ENCODE results near the gene KRT36. TPM values are rescaled to one million over a fixed set of nuclear protein-coding genes. Genes with fewer than 3 reads are reported as not detected.

The KRT36 gene
- total RNA-seq, 6 donors from 2014 or later, result not detected

GRCh38 chr17:41527063-41528023 is 37.6 kb upstream of the KRT36 start:
- peaks cover 15 to 46% (median 28%) of the 10 kb centered on the region in 4 donors for H3K4me1 ChIP-seq

GRCh38 chr17:41524261-41524660 is 34.6 kb upstream of the KRT36 start:
- TF ChIP-seq EP300 (IDR thresholded peaks at IDR 0.05), result no peak
- TF ChIP-seq POLR2A (IDR thresholded peaks at IDR 0.05), result peak in 1 of 4 donors; percentile 3
- H3K27ac ChIP-seq, result peak overlapping the region in 3 of 4 donors; percentile 6 to 33 (median 11)
- no peak for ATAC-seq (ENCODE audit: low FRiP score in 2 of 2)
- peaks cover 11 to 68% (median 25%) of the 10 kb centered on the region in 4 donors for H3K4me1 ChIP-seq
- H3K9me3 ChIP-seq, result no peaks in the 10 kb centered on the region
- WGBS, 2 donors, result 77 to 87% methylated on average over 11 of the region's 11 CpGs
- H3K4me3 ChIP-seq, result peak overlapping the region in 1 of 4 donors; percentile 55
- H3K36me3 ChIP-seq, result peaks cover 0 to 5% (median 0%) of the 10 kb centered on the region in 4 donors
- peaks cover 0 to 15% (median 11%) of the 10 kb centered on the region in 4 donors for H3K27me3 ChIP-seq
- no peak for DNase-seq

More at GRCh38 chr17:41527063-41528023, 37.6 kb upstream of the KRT36 start:
- WGBS, 2 donors, result 10 to 11% methylated on average over 43 to 51 of the region's 62 CpGs
- Histone ChIP-seq H3K27me3 (peaks cover 0 to 15% (median 11%) of the 10 kb centered on the region in 4 donors), H3K9me3 (no peaks in the 10 kb centered on the region), H3K36me3 (peaks cover 0 to 5% (median 0%) of the 10 kb centered on the region in 4 donors), H3K27ac (peak overlapping the region; percentile 87 to 93 (median 88)), H3K4me3 (peak overlapping the region; percentile 38 to 61 (median 52))
- DNase-seq (peak; percentile 70 to 88), ATAC-seq (ENCODE audit: low FRiP score in 2 of 2) (peak; percentile 42 to 61)
- no peak for TF ChIP-seq POLR2AphosphoS5 (IDR thresholded peaks at IDR 0.05)
- no peak for TF ChIP-seq EP300 (IDR thresholded peaks at IDR 0.05)
- TF ChIP-seq POLR2A (IDR thresholded peaks at IDR 0.05), result peak in 1 of 4 donors; percentile 7
- peak in 1 of 6 experiments; percentile 8 for TF ChIP-seq CTCF (IDR thresholded peaks at IDR 0.05)

GRCh38 chr17:41523787-41524186 is 34.1 kb upstream of the KRT36 start:
- TF ChIP-seq EP300 (IDR thresholded peaks at IDR 0.05), result no peak
- no peak for TF ChIP-seq POLR2A (IDR thresholded peaks at IDR 0.05)
- no peak for TF ChIP-seq POLR2AphosphoS5 (IDR thresholded peaks at IDR 0.05)
- Histone ChIP-seq H3K36me3 (peaks cover 0 to 5% (median 0%) of the 10 kb centered on the region in 4 donors), H3K27me3 (peaks cover 0 to 15% (median 11%) of the 10 kb centered on the region in 4 donors), H3K9me3 (no peaks in the 10 kb centered on the region), H3K4me3 (peak overlapping the region in 1 of 4 donors; percentile 55), H3K27ac (peak overlapping the region in 3 of 4 donors; percentile 6 to 33 (median 11)), H3K4me1 (peaks cover 11 to 63% (median 23%) of the 10 kb centered on the region in 4 donors)
- no peak for ATAC-seq (ENCODE audit: low FRiP score in 2 of 2)
- 73 to 79% methylated on average over 16 to 19 of the region's 19 CpGs for WGBS, 2 donors
- DNase-seq, result peak in 1 of 2 donors; percentile 72

GRCh38 chr17:41523225-41523593 is 33.5 kb upstream of the KRT36 start:
- H3K36me3 ChIP-seq, result peaks cover 0 to 5% (median 0%) of the 10 kb centered on the region in 4 donors
- no peaks in the 10 kb centered on the region for H3K9me3 ChIP-seq
- H3K27me3 ChIP-seq, result peaks cover 0 to 13% (median 8%) of the 10 kb centered on the region in 4 donors
- peak overlapping the region in 1 of 4 donors; percentile 55 for H3K4me3 ChIP-seq
- no peak for TF ChIP-seq POLR2A (IDR thresholded peaks at IDR 0.05)
- no peak for TF ChIP-seq CTCF (IDR thresholded peaks at IDR 0.05)
- ATAC-seq (ENCODE audit: low FRiP score in 2 of 2), result no peak
- no peak for DNase-seq
- H3K4me1 ChIP-seq, result peaks cover 11 to 57% (median 23%) of the 10 kb centered on the region in 4 donors
- 56 to 60% methylated on average over 4 of the region's 4 CpGs for WGBS, 2 donors
- peak overlapping the region in 3 of 4 donors; percentile 39 to 78 (median 52) for H3K27ac ChIP-seq

GRCh38 chr17:41522301-41523224 is 32.9 kb upstream of the KRT36 start:
- Histone ChIP-seq H3K27ac (peak overlapping the region; percentile 39 to 80 (median 65)), H3K27me3 (peaks cover 0 to 7% (median 2%) of the 10 kb centered on the region in 4 donors), H3K36me3 (peaks cover 0 to 5% (median 0%) of the 10 kb centered on the region in 4 donors), H3K4me1 (peaks cover 5 to 51% (median 16%) of the 10 kb centered on the region in 4 donors), H3K9me3 (no peaks in the 10 kb centered on the region), H3K4me3 (peak overlapping the region in 1 of 4 donors; percentile 55)
- DNase-seq (peak; percentile 10 to 58), ATAC-seq (ENCODE audit: low FRiP score in 2 of 2) (peak in 1 of 2 donors; percentile 19)
- no peak for TF ChIP-seq EP300 (IDR thresholded peaks at IDR 0.05)
- TF ChIP-seq POLR2A (IDR thresholded peaks at IDR 0.05), result peak in 2 of 4 donors; percentile 8 to 18
- no peak for TF ChIP-seq CTCF (IDR thresholded peaks at IDR 0.05)
- WGBS, 2 donors, result 72 to 74% methylated on average over 5 to 11 of the region's 12 CpGs

All from upper lobe of left lung (tissue), 6 donors.